OCI-LY7 (cell line): ENCODE results near the gene URB2. TPM values are rescaled to one million over a fixed set of nuclear protein-coding genes. Genes with fewer than 3 reads are reported as not detected.

ENCODE experiments used
- BruUV-seq: library from RNA; stranded (reverse); fragments of 400-500 nt; replicated peaks from 2 replicates; lab custom pipeline; 2021; lab: Mats Ljungman, UMichigan
- CTCF ChIA-PET: fragments of 300-600 bp; sonication (Branson Sonifier 250); formaldehyde crosslinking; loops from one replicate; lab custom pipeline; 2022; ENCODE audit warnings: antibody characterized with exemption; ENCODE audit not compliant: unreplicated experiment; lab: Charles Lee
- POLR2A ChIA-PET: fragments of 300-600 bp; sonication (Branson Sonifier 250); formaldehyde crosslinking; loops from one replicate; lab custom pipeline; 2022; ENCODE audit warnings: antibody characterized with exemption; lab: Charles Lee
- DNase-seq: peaks from one replicate; pipeline ENCODE4 v3.0.0-alpha.2; 2015; ENCODE audit warnings: low spot score
- H2AFZ ChIP-seq: fragments of 200-600 bp; sonication (generic), shearing (Covaris generic); 2 replicates; pipeline ENCODE4 v1.6.1; 2014; ENCODE audit warnings: mild to moderate bottlenecking, antibody characterized with exemption, low read length, moderate library complexity
- H3K27ac ChIP-seq: fragments of 200-600 bp; sonication (generic); 2 replicates; pipeline ENCODE4 v1.5.1; 2014; ENCODE audit warnings: mixed run types, low read depth, mild to moderate bottlenecking, moderate library complexity, low read length, inconsistent platforms; ENCODE audit not compliant: poor library complexity, severe bottlenecking
- H3K36me3 ChIP-seq: fragments of 200-600 bp; sonication (generic); 2 replicates; pipeline ENCODE4 v1.6.1; 2014; ENCODE audit warnings: mild to moderate bottlenecking, antibody characterized with exemption, low read length, moderate library complexity, mixed read lengths; ENCODE audit not compliant: insufficient read depth
- H3K4me1 ChIP-seq: fragments of 200-600 bp; sonication (generic); 2 replicates; pipeline ENCODE4 v1.5.1; 2014; ENCODE audit warnings: mild to moderate bottlenecking, low read length; ENCODE audit not compliant: insufficient read depth, poor library complexity, severe bottlenecking
- H3K4me2 ChIP-seq: fragments of 200-600 bp; sonication (generic); 2 replicates; pipeline ENCODE4 v1.6.1; 2014; ENCODE audit warnings: mild to moderate bottlenecking, low read length
- H3K4me3 ChIP-seq: fragments of 200-600 bp; sonication (generic); 2 replicates; pipeline ENCODE4 v1.5.1; 2014; ENCODE audit warnings: mild to moderate bottlenecking, low read depth, low read length; ENCODE audit not compliant: poor library complexity, severe bottlenecking
- H3K79me2 ChIP-seq: fragments of 200-600 bp; sonication (generic); 2 replicates; pipeline ENCODE4 v1.6.1; 2016; ENCODE audit warnings: low read depth, mild to moderate bottlenecking, low read length, moderate library complexity, mixed read lengths; ENCODE audit not compliant: insufficient read depth
- H3K9me2 ChIP-seq: fragments of 200-600 bp; sonication (generic); 2 replicates; pipeline ENCODE4 v1.6.1; 2016; ENCODE audit warnings: mild to moderate bottlenecking, low read length, mixed read lengths; ENCODE audit not compliant: insufficient read depth
- H3K9me3 ChIP-seq: fragments of 200-600 bp; sonication (generic); 2 replicates; pipeline ENCODE4 v1.6.1; 2014; ENCODE audit warnings: mild to moderate bottlenecking, mixed run types, low read length, mixed read lengths
- H4K20me1 ChIP-seq: fragments of 200-600 bp; sonication (generic); 2 replicates; pipeline ENCODE4 v1.6.1; 2014; ENCODE audit warnings: mild to moderate bottlenecking, antibody characterized with exemption, low read length, moderate library complexity, mixed read lengths; ENCODE audit not compliant: insufficient read depth
- EZH2phosphoT487 ChIP-seq: fragments of 200-600 bp; sonication (generic); IDR thresholded peaks from 2 replicates; pipeline ENCODE4 v1.6.1; 2018; ENCODE audit warnings: low read depth, borderline replicate concordance, mild to moderate bottlenecking, mixed run types, antibody characterized with exemption, low read length, moderate library complexity, mixed read lengths
- intact Hi-C: fragments of 100-400 bp; cut with micrococcal nuclease; formaldehyde crosslinking; loops from one replicate; pipeline ENCODE4 v1.10.0; 2022; ENCODE audit not compliant: unreplicated experiment
- total RNA-seq, 2 experiments: library from RNA; depleted of rRNA in 1 of 2; stranded (reverse); fragments of >200 nt in 1 of 2; shearing (Covaris generic) in 1 of 2; gene quantifications; 2 replicates each; pipeline ENCODE4 v1.2.3, GENCODE V29; 2014 to 2022
- TF ChIP-seq, protein P1 (sequence below): fragments of 200-600 bp; sonication (generic); conservative IDR thresholded peaks from 2 replicates; pipeline ENCODE4 v1.5.1; 2014; ENCODE audit warnings: mild to moderate bottlenecking, antibody characterized with exemption, low read length, moderate library complexity, mixed read lengths

The URB2 gene
- total RNA-seq, 2 experiments from 2014 or later = 25.1 to 30.2 TPM

- ChIA-PET CTCF (no interaction called here), POLR2A (no interaction called here)
- no peaks in the 10 kb centered on the region for H3K79me2 ChIP-seq
- H3K36me3 ChIP-seq = no peaks in the 10 kb centered on the region; the same call in 1 of the 2 replicates
- H3K9me3 ChIP-seq = peaks cover 22% of the 10 kb centered on the region
- H3K4me1 ChIP-seq = peaks cover 48% of the 10 kb centered on the region
- no TSS peak for BruUV-seq
- no peak overlapping the region for H3K27ac ChIP-seq
- TF ChIP-seq, protein P1, sequence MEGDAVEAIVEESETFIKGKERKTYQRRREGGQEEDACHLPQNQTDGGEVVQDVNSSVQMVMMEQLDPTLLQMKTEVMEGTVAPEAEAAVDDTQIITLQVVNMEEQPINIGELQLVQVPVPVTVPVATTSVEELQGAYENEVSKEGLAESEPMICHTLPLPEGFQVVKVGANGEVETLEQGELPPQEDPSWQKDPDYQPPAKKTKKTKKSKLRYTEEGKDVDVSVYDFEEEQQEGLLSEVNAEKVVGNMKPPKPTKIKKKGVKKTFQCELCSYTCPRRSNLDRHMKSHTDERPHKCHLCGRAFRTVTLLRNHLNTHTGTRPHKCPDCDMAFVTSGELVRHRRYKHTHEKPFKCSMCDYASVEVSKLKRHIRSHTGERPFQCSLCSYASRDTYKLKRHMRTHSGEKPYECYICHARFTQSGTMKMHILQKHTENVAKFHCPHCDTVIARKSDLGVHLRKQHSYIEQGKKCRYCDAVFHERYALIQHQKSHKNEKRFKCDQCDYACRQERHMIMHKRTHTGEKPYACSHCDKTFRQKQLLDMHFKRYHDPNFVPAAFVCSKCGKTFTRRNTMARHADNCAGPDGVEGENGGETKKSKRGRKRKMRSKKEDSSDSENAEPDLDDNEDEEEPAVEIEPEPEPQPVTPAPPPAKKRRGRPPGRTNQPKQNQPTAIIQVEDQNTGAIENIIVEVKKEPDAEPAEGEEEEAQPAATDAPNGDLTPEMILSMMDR = no peak
- no peak for TF ChIP-seq EZH2phosphoT487
- H3K4me2 ChIP-seq = no peak overlapping the region
- no peaks in the 10 kb centered on the region for H3K9me2 ChIP-seq
- DNase-seq = no peak
- H2AFZ ChIP-seq = no peak overlapping the region
- H4K20me1 ChIP-seq = no peaks in the 10 kb centered on the region
- intact Hi-C loops = no loop called here
- no peak overlapping the region for H3K4me3 ChIP-seq
These were observed 63.2 kb downstream of the URB2 start for GRCh38 chr1:229689273-229689672.

DNA sequence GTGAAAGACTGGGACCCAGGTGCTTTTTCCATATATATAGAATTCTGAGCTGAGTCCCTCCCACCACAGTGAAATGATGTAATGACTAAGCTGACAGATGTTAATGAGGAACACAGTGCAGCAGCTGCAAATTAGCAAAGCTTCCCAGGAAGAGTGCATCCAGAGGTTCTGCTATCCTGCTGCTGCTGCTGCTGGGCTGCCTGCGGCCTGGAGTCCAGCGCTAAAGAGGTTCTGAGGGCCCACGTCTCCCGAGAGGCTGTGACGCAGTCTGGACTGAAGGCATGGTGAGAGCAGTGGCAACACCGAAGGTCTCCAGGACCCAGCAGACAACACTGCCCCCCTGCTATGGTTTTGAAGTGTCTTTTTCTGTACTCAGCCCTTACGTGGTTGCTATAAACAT, 63.9 kb downstream of the URB2 start:
- CTCF ChIA-PET = no interaction called here

DNA sequence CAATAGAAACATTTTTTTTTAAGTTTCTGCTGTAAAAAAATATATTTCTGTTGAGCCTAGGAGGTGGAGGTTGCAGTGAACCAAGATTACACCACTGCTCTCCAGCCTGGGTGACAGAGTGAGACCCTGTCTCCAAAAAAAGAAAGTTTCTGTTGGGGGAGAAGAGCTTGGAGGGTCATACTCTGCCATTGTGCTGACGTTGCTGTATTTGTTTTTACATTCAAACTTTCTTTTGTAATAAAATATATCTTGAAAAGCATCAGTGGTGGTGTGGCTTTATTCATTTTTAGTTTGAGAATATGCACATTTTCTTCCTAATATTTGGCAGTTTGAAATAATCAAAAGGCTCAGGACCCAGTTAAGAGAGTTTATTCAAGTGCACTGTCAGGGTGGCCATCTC, 64.6 kb downstream of the URB2 start:
- DNase-seq = no peak
- H3K27ac ChIP-seq = no peak overlapping the region
- H3K9me2 ChIP-seq = no peaks in the 10 kb centered on the region
- ChIA-PET CTCF (no interaction called here), POLR2A (no interaction called here)
- no peak overlapping the region for H3K4me3 ChIP-seq
- H4K20me1 ChIP-seq = no peaks in the 10 kb centered on the region
- no peaks in the 10 kb centered on the region for H3K36me3 ChIP-seq
- H3K4me1 ChIP-seq = peaks cover 62% of the 10 kb centered on the region
- H3K79me2 ChIP-seq = no peaks in the 10 kb centered on the region
- no TSS peak for BruUV-seq
- TF ChIP-seq, protein P1 = no peak
- no peak for TF ChIP-seq EZH2phosphoT487
- H3K9me3 ChIP-seq = peaks cover 10% of the 10 kb centered on the region
- intact Hi-C loops = loop anchor here (5.0 kb wide), 2 partner anchors 167 to 432 kb away; no protein-coding TSS in a partner anchor
- H2AFZ ChIP-seq = no peak overlapping the region
- 0 out of 2 replicates have a peak overlapping the region, but pooled peaks have one; percentile 78 for H3K4me2 ChIP-seq

More for the DNA sequence above, 63.9 kb downstream of the URB2 start:
- no peak for TF ChIP-seq EZH2phosphoT487
- TF ChIP-seq, protein P1 = 0 out of 2 replicates have a peak, but pooled peaks have one; percentile 13
- no peak overlapping the region for H3K4me2 ChIP-seq
- H3K9me3 ChIP-seq = peaks cover 17% of the 10 kb centered on the region
- H3K27ac ChIP-seq = no peak overlapping the region
- no peaks in the 10 kb centered on the region for H3K79me2 ChIP-seq
- no peak overlapping the region for H3K4me3 ChIP-seq
- BruUV-seq = no TSS peak
- no peak overlapping the region for H2AFZ ChIP-seq
- DNase-seq = no peak
- no peaks in the 10 kb centered on the region; the same call in 1 of the 2 replicates for H3K36me3 ChIP-seq
- H3K9me2 ChIP-seq = no peaks in the 10 kb centered on the region
- peaks cover 54% of the 10 kb centered on the region for H3K4me1 ChIP-seq
- POLR2A ChIA-PET = no interaction called here
- H4K20me1 ChIP-seq = no peaks in the 10 kb centered on the region
- intact Hi-C loops = loop anchor here (5.0 kb wide), 2 partner anchors 167 to 432 kb away; no protein-coding TSS in a partner anchor
